ENCODE data around the gene PPP1R12B. TPM values are rescaled to one million over a fixed set of nuclear protein-coding genes. Genes with fewer than 3 reads are reported as not detected.
"Not testable (repeated sequence)": the region's sequence is repeated elsewhere in the genome, so short reads cannot be mapped to it uniquely, and the experiment has no call there.

PPP1R12B gene
- total RNA-seq, 2 experiments from 2014 or later: 13.0 to 14.1 TPM

DNA sequence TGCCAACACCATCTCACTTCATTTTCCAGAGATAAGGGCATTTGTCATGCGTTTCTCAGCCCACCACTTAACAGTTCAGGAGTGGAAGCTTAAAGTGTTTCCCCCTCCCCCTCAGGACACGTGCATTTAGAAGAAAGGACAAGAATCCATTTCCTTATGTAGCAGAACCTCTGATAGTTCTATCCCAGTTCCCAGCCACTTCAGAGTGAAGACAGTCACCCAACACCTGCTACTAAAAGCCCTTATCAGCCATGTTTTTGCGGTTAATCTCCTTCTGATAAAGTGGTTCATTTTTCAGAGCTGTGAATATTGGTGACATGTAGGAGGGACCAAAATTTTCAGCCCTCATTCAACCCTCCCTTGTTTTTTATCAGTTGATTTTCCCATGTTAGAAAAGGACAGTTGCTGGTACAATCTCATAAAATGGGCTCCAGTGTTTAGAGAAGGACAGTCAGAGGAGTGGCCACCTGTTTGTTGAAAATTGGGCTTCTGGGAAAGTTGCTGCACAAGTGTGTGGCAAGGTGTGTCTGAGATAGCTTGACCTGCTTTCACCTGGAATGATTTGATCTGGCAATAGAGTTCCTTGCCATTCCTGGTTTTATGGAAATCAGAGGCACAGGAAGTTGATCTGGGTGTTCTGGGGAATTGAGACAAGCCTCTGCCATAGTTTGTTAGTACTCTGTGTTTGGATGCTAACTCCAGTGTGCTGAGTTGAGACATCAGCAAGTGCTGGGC lies 114.0 kb downstream of the PPP1R12B start:
- Mint-ChIP-seq H3K4me1 (ENCODE audit: low read depth) (no peaks in the 10 kb centered on the region), H3K27ac (no peak overlapping the region), H3K9me3 (no peaks in the 10 kb centered on the region), H3K27me3 (no peaks in the 10 kb centered on the region), H3K4me3 (no peak overlapping the region), H3K36me3 (ENCODE audit: low read depth) (peaks cover 1% of the 10 kb centered on the region)
- ChIA-PET CTCF (interaction anchor here (2.3 kb wide), 1 partner anchor 257 kb away, joined by 11 read pairs; no protein-coding TSS in a partner anchor), POLR2A (no interaction called here)
- DNase-seq (no peak), ATAC-seq (no peak)
- TF ChIP-seq, protein P1, sequence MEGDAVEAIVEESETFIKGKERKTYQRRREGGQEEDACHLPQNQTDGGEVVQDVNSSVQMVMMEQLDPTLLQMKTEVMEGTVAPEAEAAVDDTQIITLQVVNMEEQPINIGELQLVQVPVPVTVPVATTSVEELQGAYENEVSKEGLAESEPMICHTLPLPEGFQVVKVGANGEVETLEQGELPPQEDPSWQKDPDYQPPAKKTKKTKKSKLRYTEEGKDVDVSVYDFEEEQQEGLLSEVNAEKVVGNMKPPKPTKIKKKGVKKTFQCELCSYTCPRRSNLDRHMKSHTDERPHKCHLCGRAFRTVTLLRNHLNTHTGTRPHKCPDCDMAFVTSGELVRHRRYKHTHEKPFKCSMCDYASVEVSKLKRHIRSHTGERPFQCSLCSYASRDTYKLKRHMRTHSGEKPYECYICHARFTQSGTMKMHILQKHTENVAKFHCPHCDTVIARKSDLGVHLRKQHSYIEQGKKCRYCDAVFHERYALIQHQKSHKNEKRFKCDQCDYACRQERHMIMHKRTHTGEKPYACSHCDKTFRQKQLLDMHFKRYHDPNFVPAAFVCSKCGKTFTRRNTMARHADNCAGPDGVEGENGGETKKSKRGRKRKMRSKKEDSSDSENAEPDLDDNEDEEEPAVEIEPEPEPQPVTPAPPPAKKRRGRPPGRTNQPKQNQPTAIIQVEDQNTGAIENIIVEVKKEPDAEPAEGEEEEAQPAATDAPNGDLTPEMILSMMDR (IDR thresholded peaks at IDR 0.05): no peak
- intact Hi-C loops (cut with micrococcal nuclease): no loop called here

DNA sequence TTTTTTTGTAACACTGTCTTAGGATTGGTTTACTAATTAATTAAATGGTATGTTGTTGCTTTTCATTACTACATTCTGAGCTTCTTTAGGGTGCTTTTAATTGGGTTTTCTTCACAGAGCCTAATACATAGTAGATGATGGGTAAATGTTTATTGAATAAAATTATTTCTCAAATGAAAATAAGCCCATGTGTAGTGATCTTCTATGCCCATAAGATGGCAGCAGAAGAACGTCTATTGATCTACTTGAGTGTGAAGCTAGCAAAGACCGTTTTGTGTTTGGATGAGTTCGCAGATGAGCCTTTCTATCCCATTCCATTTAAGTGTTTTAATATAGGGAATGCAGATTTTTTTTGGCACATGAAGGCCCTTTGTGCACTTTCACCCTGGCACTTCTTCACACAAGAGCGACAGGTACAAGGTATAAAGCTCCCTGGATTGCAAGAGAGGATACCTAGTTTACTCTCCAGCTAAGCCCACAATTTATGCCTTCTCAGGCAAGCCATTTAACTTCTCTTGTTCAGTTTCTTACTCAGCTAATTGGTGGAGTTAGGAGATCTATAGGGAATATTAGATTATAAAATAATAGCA lies 115.7 kb downstream of the PPP1R12B start:
- peak; percentile 66 for ATAC-seq
- POLR2A ChIA-PET; H3K36me3 Mint-ChIP-seq (ENCODE audit: low read depth); intact Hi-C loops (cut with micrococcal nuclease); H3K27ac Mint-ChIP-seq; DNase-seq; H3K4me3 Mint-ChIP-seq; H3K9me3 Mint-ChIP-seq; H3K4me1 Mint-ChIP-seq (ENCODE audit: low read depth); H3K27me3 Mint-ChIP-seq: not testable (repeated sequence)
- TF ChIP-seq, protein P1 (IDR thresholded peaks at IDR 0.05): peak; percentile 43
- CTCF ChIA-PET: interaction anchor here (0.9 to 2.7 kb wide), 4 partner anchors 12 to 255 kb away, joined by 3 to 19 read pairs (median 3); no protein-coding TSS in a partner anchor

DNA sequence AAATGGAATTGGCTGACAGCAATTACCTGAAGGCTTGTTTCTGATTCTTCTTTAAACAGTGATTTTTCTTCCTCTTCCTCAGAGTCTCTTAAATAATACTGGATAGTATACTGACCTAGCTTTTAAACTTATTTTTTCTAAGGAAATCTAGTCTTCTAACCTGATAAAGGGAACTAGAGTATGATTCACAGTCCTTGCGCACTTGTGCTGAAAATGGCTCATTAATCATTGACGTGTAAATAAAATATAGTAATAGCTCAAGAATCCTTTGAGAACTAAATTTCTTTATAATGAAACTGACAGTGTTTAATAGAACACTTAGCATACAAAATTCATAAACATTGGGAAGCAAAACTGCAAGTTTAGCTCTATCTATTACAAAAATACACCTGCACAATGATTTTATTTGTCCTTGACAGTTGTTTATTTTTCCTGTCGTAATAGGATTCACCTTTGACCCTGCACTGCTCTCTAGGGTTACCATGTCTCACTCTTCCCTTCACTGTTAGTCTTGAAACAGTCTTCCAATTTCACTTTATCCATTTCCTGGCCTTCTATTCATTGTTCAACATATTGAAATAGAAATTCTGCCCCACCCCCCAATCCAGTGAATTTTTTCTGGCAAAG lies 117.3 kb downstream of the PPP1R12B start:
- intact Hi-C loops (cut with micrococcal nuclease); ATAC-seq; H3K36me3 Mint-ChIP-seq (ENCODE audit: low read depth); H3K27ac Mint-ChIP-seq; DNase-seq; H3K4me1 Mint-ChIP-seq (ENCODE audit: low read depth); H3K27me3 Mint-ChIP-seq; POLR2A ChIA-PET; H3K9me3 Mint-ChIP-seq; H3K4me3 Mint-ChIP-seq: not testable (repeated sequence)
- CTCF ChIA-PET: interaction anchor here (2.7 kb wide), 1 partner anchor 254 kb away, joined by 19 read pairs; no protein-coding TSS in a partner anchor

DNA sequence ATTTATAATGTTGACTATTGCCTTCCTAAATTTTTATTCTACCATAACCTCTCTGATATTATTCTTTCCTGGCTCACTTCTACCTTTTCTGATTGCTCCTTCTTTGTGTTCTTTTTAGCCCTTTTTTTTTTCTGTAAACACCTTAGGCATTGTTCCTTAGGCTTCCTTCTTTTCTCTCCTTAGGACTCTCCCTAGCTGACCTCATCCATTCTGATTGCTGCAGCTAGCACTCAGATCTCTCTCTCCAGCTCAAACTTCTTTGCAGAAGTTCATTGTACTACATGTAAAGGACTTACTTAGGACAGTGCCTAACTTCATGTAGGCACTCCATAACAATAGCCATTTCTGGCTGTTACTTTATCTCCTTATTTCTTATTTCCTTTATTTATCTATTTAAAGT lies 117.8 kb downstream of the PPP1R12B start:
- DNase-seq; POLR2A ChIA-PET; ATAC-seq; H3K9me3 Mint-ChIP-seq; intact Hi-C loops (cut with micrococcal nuclease); H3K36me3 Mint-ChIP-seq (ENCODE audit: low read depth); H3K4me3 Mint-ChIP-seq; H3K27me3 Mint-ChIP-seq; H3K27ac Mint-ChIP-seq; H3K4me1 Mint-ChIP-seq (ENCODE audit: low read depth): not testable (repeated sequence)
- CTCF ChIA-PET: interaction anchor here (2.7 kb wide), 1 partner anchor 253 kb away, joined by 19 read pairs; no protein-coding TSS in a partner anchor

DNA sequence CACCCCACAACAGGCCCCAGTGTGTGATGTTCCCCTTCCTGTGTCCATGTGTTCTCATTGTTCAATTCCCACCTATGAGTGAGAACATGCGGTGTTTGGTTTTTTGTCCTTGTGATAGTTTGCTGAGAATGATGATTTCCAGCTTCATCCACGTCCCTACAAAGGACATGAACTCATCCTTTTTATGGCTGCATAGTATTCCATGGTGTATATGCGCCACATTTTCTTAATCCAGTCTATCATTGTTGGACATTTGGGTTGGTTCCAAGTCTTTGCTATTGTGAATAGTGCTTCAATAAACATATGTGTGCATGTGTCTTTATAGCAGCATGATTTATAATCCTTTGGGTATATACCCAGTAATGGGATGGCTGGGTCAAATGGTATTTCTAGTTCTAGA lies 118.9 kb downstream of the PPP1R12B start:
- CTCF ChIA-PET; intact Hi-C loops (cut with micrococcal nuclease); ATAC-seq; POLR2A ChIA-PET; H3K9me3 Mint-ChIP-seq; H3K4me3 Mint-ChIP-seq; H3K27ac Mint-ChIP-seq; H3K27me3 Mint-ChIP-seq; DNase-seq; H3K36me3 Mint-ChIP-seq (ENCODE audit: low read depth); H3K4me1 Mint-ChIP-seq (ENCODE audit: low read depth): not testable (repeated sequence)

DNA sequence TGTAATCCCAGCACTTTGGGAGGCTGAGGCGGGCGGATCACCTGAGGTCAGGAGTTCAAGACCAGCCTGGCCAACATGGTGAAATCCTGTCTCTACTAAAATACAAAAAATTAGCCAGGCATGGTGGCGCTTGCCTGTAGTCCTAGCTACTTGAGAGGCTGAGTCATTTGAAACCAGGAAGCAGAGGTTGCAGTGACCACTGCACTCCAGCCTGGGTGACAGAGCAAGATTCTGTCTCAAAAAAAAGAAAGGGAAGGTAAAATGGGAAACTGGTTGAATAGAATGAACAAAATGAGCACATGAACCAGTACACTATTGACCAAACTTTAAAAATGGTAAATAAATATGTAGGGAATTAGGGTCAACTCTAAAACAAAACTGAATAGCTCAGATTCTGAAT lies 120.2 kb downstream of the PPP1R12B start:
- ATAC-seq; H3K36me3 Mint-ChIP-seq (ENCODE audit: low read depth); intact Hi-C loops (cut with micrococcal nuclease); H3K27me3 Mint-ChIP-seq; H3K4me3 Mint-ChIP-seq; H3K27ac Mint-ChIP-seq; H3K4me1 Mint-ChIP-seq (ENCODE audit: low read depth); POLR2A ChIA-PET; CTCF ChIA-PET; DNase-seq; H3K9me3 Mint-ChIP-seq: not testable (repeated sequence)

DNA sequence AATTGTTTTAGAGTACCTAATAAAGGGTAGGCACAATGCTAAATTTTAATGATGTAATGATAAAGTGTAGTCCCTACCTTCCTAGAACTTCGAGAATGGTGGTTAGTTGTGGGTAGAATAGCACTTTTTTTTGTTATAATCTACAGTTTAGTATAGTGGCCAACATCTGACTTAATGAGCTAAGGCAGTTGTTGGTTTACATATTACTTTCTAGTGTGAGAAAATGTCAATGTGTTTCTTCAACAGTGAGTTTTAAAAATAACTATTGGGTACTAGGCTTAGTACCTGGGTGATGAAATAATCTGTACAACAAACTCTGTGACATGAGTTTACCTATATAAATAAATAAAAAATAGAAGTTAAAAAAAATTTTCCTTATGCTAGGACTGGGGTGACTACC lies 120.6 kb downstream of the PPP1R12B start:
- POLR2A ChIA-PET; H3K9me3 Mint-ChIP-seq; H3K4me3 Mint-ChIP-seq; H3K27ac Mint-ChIP-seq; H3K4me1 Mint-ChIP-seq (ENCODE audit: low read depth); CTCF ChIA-PET; intact Hi-C loops (cut with micrococcal nuclease); ATAC-seq; DNase-seq; H3K27me3 Mint-ChIP-seq; H3K36me3 Mint-ChIP-seq (ENCODE audit: low read depth): not testable (repeated sequence)

All from activated CD8-positive, alpha-beta T cell treated with anti-CD3 and anti-CD28 coated beads for 36 hours (primary cell).